HG03108 (cell line): ENCODE measurements around the gene PLSCR2.
"Not testable (repeated sequence)": the region's sequence is repeated elsewhere in the genome, so short reads cannot be mapped to it uniquely, and the experiment has no call there.

Source experiments
- ATAC-seq: cut with Tn5 transposase; IDR thresholded peaks from one replicate; pipeline ENCODE4 v1.9.1; 2021; ENCODE audit warnings: moderate library complexity; ENCODE audit not compliant: unreplicated experiment

Gene PLSCR2

GRCh38 chr3:146421819-146422759 lies 47.3 kb downstream of the PLSCR2 start:
- no peak for ATAC-seq

GRCh38 chr3:146416366-146416765 lies 53.0 kb downstream of the PLSCR2 start:
- ATAC-seq = no peak

- ATAC-seq = no peak
Measured at GRCh38 chr3:146414010-146414409, 55.4 kb downstream of the PLSCR2 start.

- ATAC-seq = not testable (repeated sequence)
Measured at GRCh38 chr3:146412711-146413110, 56.6 kb downstream of the PLSCR2 start.

GRCh38 chr3:146407956-146408355 lies 61.4 kb downstream of the PLSCR2 start:
- ATAC-seq = no peak

- no peak for ATAC-seq
Measured at GRCh38 chr3:146404436-146404835, 64.9 kb downstream of the PLSCR2 start.

- no peak for ATAC-seq
Measured at GRCh38 chr3:146403792-146404191, 65.6 kb downstream of the PLSCR2 start.

- no peak for ATAC-seq
Measured at GRCh38 chr3:146396792-146397191, 72.6 kb downstream of the PLSCR2 start.

GRCh38 chr3:146395164-146395563 lies 74.2 kb downstream of the PLSCR2 start:
- no peak for ATAC-seq

- ATAC-seq = no peak
Measured at GRCh38 chr3:146390957-146391356, 78.4 kb downstream of the PLSCR2 start.

GRCh38 chr3:146390006-146390772 lies 79.2 kb downstream of the PLSCR2 start:
- no peak for ATAC-seq

GRCh38 chr3:146387566-146387965 lies 81.8 kb downstream of the PLSCR2 start:
- ATAC-seq = no peak

- no peak for ATAC-seq
Measured at GRCh38 chr3:146386936-146387335, 82.4 kb downstream of the PLSCR2 start.

GRCh38 chr3:146384786-146385185 lies 84.6 kb downstream of the PLSCR2 start:
- no peak for ATAC-seq
